ENCODE data around the gene MIA. TPM values are rescaled to one million over a fixed set of nuclear protein-coding genes. Genes with fewer than 3 reads are reported as not detected.

MIA gene
- total and polyA plus RNA-seq, 4 donors, result 0.42 to 0.44 TPM; not detected in 2

- no peaks in the 10 kb centered on the region for H3K9me3 ChIP-seq (ENCODE audit: control insufficient read depth in 4 of 4, low read length in 3 of 4)
- TF ChIP-seq FOXA2 (IDR thresholded peaks at IDR 0.05) (peak; percentile 38), HNF4A (conservative IDR thresholded peaks at IDR 0.05) (peak in 1 of 2 donors; percentile 11), RXRA (IDR thresholded peaks at IDR 0.05) (peak in 1 of 2 donors; percentile 24), TAF1 (conservative IDR thresholded peaks at IDR 0.05) (no peak)
- peak overlapping the region; percentile 48 to 82 for H3K27ac ChIP-seq (ENCODE audit: low read depth in 1 of 2, low read length in 2 of 2)
- no peaks in the 10 kb centered on the region for H3K27me3 ChIP-seq (ENCODE audit: control insufficient read depth in 4 of 4, insufficient read depth in 4 of 4, low read length in 3 of 4)
- no peak overlapping the region for H3K9ac ChIP-seq (ENCODE audit: low read depth in 1 of 2, low read length in 2 of 2)
- peaks cover 9 to 15% (median 13%) of the 10 kb centered on the region in 4 donors for H3K36me3 ChIP-seq (ENCODE audit: control insufficient read depth in 4 of 4, insufficient read depth in 3 of 4, low read depth in 1 of 4, low read length in 3 of 4)
- no peak overlapping the region for H3K4me3 ChIP-seq (ENCODE audit: low read depth in 1 of 3, low read length in 3 of 3)
- H3K4me1 ChIP-seq (ENCODE audit: control insufficient read depth in 4 of 4, insufficient read depth in 4 of 4, low read length in 3 of 4), result peaks cover 34 to 74% (median 62%) of the 10 kb centered on the region in 4 donors
- WGBS, result 53% methylated on average over 6 of the region's 6 CpGs
- DNase-seq (ENCODE audit: low spot score), result no peak
Measured at GRCh38 chr19:40803857-40804782, 28.8 kb downstream of the MIA start.

DNA sequence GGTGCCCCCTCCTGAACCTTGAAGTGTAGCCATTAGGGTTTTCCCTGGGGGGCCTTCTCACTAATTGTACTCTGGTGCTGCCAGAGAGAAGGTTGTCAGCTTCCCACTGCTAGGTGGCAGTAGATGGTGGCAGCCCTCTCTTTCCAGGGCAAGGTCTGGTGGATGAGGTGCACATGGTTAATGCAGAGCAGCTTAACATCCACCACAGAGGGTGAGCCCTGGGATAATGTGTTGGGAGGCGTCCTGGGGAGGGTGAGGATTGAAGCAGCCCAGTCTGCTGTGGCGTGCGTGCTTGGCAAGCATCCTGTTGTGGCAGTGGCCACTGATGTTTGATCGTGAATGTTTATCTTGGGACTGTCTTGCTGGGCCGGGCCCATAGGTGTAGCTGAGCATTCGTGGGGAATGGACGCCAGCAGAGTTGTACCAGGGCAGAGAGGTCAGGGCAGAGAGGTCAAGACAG, 29.5 kb downstream of the MIA start:
- no peak for DNase-seq (ENCODE audit: low spot score)
- H3K36me3 ChIP-seq (ENCODE audit: control insufficient read depth in 4 of 4, insufficient read depth in 3 of 4, low read depth in 1 of 4, low read length in 3 of 4), result peaks cover 9 to 19% (median 14%) of the 10 kb centered on the region in 4 donors
- no peaks in the 10 kb centered on the region for H3K27me3 ChIP-seq (ENCODE audit: control insufficient read depth in 4 of 4, insufficient read depth in 4 of 4, low read length in 3 of 4)
- no peak overlapping the region for H3K4me3 ChIP-seq (ENCODE audit: low read depth in 1 of 3, low read length in 3 of 3)
- H3K9ac ChIP-seq (ENCODE audit: low read depth in 1 of 2, low read length in 2 of 2), result no peak overlapping the region
- H3K9me3 ChIP-seq (ENCODE audit: control insufficient read depth in 4 of 4, low read length in 3 of 4), result no peaks in the 10 kb centered on the region
- TF ChIP-seq MAX (IDR thresholded peaks at IDR 0.05) (no peak), RXRA (IDR thresholded peaks at IDR 0.05) (peak; percentile 58 to 85), HNF4A (conservative IDR thresholded peaks at IDR 0.05) (peak; percentile 15 to 72), YY1 (IDR thresholded peaks at IDR 0.05) (peak; percentile 87), RAD21 (IDR thresholded peaks at IDR 0.05) (peak in 1 of 2 donors; percentile 22), EGR1 (IDR thresholded peaks at IDR 0.05; ENCODE audit: low read depth in 2 of 2) (no peak)
- peaks cover 34 to 73% (median 65%) of the 10 kb centered on the region in 4 donors for H3K4me1 ChIP-seq (ENCODE audit: control insufficient read depth in 4 of 4, insufficient read depth in 4 of 4, low read length in 3 of 4)
- peak overlapping the region; percentile 48 to 82 for H3K27ac ChIP-seq (ENCODE audit: low read depth in 1 of 2, low read length in 2 of 2)
- WGBS, result 16% methylated on average over 7 of the region's 7 CpGs

DNA sequence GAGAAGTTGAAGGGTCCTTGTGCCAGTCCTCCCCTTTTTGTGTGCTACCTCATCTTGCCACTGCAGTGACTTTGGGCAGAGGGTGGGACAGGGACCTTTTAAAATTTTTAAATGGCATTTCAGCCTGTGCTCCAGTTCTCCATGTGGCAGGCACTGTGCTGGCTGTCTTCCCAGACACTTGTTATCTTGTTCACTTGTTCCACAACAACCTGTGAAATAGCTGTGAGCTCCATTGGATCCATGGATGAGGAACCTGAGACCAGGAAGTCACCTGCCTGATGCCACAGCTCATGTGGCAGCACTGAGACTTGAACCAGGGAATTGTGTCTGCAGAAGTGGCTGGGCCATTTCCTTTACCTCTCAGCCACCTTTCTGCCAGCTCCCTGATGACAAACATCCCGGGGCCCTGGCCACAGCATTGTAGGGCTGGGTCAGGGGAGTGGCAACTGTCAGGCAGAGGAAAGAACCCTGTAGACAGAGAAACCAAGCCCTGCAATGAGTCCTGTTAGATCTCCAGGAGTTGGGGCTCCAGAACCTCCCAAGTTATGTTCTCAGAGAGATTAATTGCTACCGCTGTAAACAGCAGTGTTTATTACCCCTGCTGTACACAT, 30.0 kb downstream of the MIA start:
- Histone ChIP-seq H3K27me3 (ENCODE audit: control insufficient read depth in 4 of 4, insufficient read depth in 4 of 4, low read length in 3 of 4) (no peaks in the 10 kb centered on the region), H3K36me3 (ENCODE audit: control insufficient read depth in 4 of 4, insufficient read depth in 3 of 4, low read depth in 1 of 4, low read length in 3 of 4) (peaks cover 9 to 19% (median 14%) of the 10 kb centered on the region in 4 donors), H3K4me1 (ENCODE audit: control insufficient read depth in 4 of 4, insufficient read depth in 4 of 4, low read length in 3 of 4) (peaks cover 34 to 70% (median 60%) of the 10 kb centered on the region in 4 donors), H3K4me3 (ENCODE audit: low read depth in 1 of 3, low read length in 3 of 3) (no peak overlapping the region), H3K9me3 (ENCODE audit: control insufficient read depth in 4 of 4, low read length in 3 of 4) (no peaks in the 10 kb centered on the region), H3K9ac (ENCODE audit: low read depth in 1 of 2, low read length in 2 of 2) (no peak overlapping the region), H3K27ac (ENCODE audit: low read depth in 1 of 2, low read length in 2 of 2) (peak overlapping the region; percentile 48 to 82)
- WGBS, result 76% methylated on average over 2 of the region's 2 CpGs
- TF ChIP-seq MAX (IDR thresholded peaks at IDR 0.05) (peak; percentile 64), RAD21 (IDR thresholded peaks at IDR 0.05) (peak in 1 of 2 donors; percentile 2), FOXA2 (IDR thresholded peaks at IDR 0.05) (no peak), YY1 (IDR thresholded peaks at IDR 0.05) (peak; percentile 62)
- DNase-seq (ENCODE audit: low spot score), result no peak
